OCI-LY7 (cell line): ENCODE data around the gene ANKS4B. TPM values are rescaled to one million over a fixed set of nuclear protein-coding genes. Genes with fewer than 3 reads are reported as not detected.

Experiments used
- BruUV-seq: library from RNA; stranded (reverse); fragments of 400-500 nt; replicated peaks from 2 replicates; lab custom pipeline; 2021; lab: Mats Ljungman, UMichigan
- CTCF ChIA-PET: fragments of 300-600 bp; sonication (Branson Sonifier 250); formaldehyde crosslinking; loops from one replicate; lab custom pipeline; 2022; ENCODE audit warnings: antibody characterized with exemption; ENCODE audit not compliant: unreplicated experiment; lab: Charles Lee
- POLR2A ChIA-PET: fragments of 300-600 bp; sonication (Branson Sonifier 250); formaldehyde crosslinking; loops from one replicate; lab custom pipeline; 2022; ENCODE audit warnings: antibody characterized with exemption; lab: Charles Lee
- DNase-seq: peaks from one replicate; pipeline ENCODE4 v3.0.0-alpha.2; 2015; ENCODE audit warnings: low spot score
- H2AFZ ChIP-seq: fragments of 200-600 bp; sonication (generic), shearing (Covaris generic); 2 replicates; pipeline ENCODE4 v1.6.1; 2014; ENCODE audit warnings: mild to moderate bottlenecking, antibody characterized with exemption, low read length, moderate library complexity
- H3K27ac ChIP-seq: fragments of 200-600 bp; sonication (generic); 2 replicates; pipeline ENCODE4 v1.5.1; 2014; ENCODE audit warnings: mixed run types, low read depth, mild to moderate bottlenecking, moderate library complexity, low read length, inconsistent platforms; ENCODE audit not compliant: poor library complexity, severe bottlenecking
- H3K36me3 ChIP-seq: fragments of 200-600 bp; sonication (generic); 2 replicates; pipeline ENCODE4 v1.6.1; 2014; ENCODE audit warnings: mild to moderate bottlenecking, antibody characterized with exemption, low read length, moderate library complexity, mixed read lengths; ENCODE audit not compliant: insufficient read depth
- H3K4me1 ChIP-seq: fragments of 200-600 bp; sonication (generic); 2 replicates; pipeline ENCODE4 v1.5.1; 2014; ENCODE audit warnings: mild to moderate bottlenecking, low read length; ENCODE audit not compliant: insufficient read depth, poor library complexity, severe bottlenecking
- H3K4me2 ChIP-seq: fragments of 200-600 bp; sonication (generic); 2 replicates; pipeline ENCODE4 v1.6.1; 2014; ENCODE audit warnings: mild to moderate bottlenecking, low read length
- H3K4me3 ChIP-seq: fragments of 200-600 bp; sonication (generic); 2 replicates; pipeline ENCODE4 v1.5.1; 2014; ENCODE audit warnings: mild to moderate bottlenecking, low read depth, low read length; ENCODE audit not compliant: poor library complexity, severe bottlenecking
- H3K79me2 ChIP-seq: fragments of 200-600 bp; sonication (generic); 2 replicates; pipeline ENCODE4 v1.6.1; 2016; ENCODE audit warnings: low read depth, mild to moderate bottlenecking, low read length, moderate library complexity, mixed read lengths; ENCODE audit not compliant: insufficient read depth
- H3K9me2 ChIP-seq: fragments of 200-600 bp; sonication (generic); 2 replicates; pipeline ENCODE4 v1.6.1; 2016; ENCODE audit warnings: mild to moderate bottlenecking, low read length, mixed read lengths; ENCODE audit not compliant: insufficient read depth
- H3K9me3 ChIP-seq: fragments of 200-600 bp; sonication (generic); 2 replicates; pipeline ENCODE4 v1.6.1; 2014; ENCODE audit warnings: mild to moderate bottlenecking, mixed run types, low read length, mixed read lengths
- H4K20me1 ChIP-seq: fragments of 200-600 bp; sonication (generic); 2 replicates; pipeline ENCODE4 v1.6.1; 2014; ENCODE audit warnings: mild to moderate bottlenecking, antibody characterized with exemption, low read length, moderate library complexity, mixed read lengths; ENCODE audit not compliant: insufficient read depth
- CTCF ChIP-seq: fragments of 200-600 bp; sonication (generic); conservative IDR thresholded peaks from 2 replicates; pipeline ENCODE4 v1.5.1; 2014; ENCODE audit warnings: mild to moderate bottlenecking, antibody characterized with exemption, low read length, moderate library complexity, mixed read lengths
- EZH2phosphoT487 ChIP-seq: fragments of 200-600 bp; sonication (generic); IDR thresholded peaks from 2 replicates; pipeline ENCODE4 v1.6.1; 2018; ENCODE audit warnings: low read depth, borderline replicate concordance, mild to moderate bottlenecking, mixed run types, antibody characterized with exemption, low read length, moderate library complexity, mixed read lengths
- intact Hi-C: fragments of 100-400 bp; cut with micrococcal nuclease; formaldehyde crosslinking; loops from one replicate; pipeline ENCODE4 v1.10.0; 2022; ENCODE audit not compliant: unreplicated experiment
- total RNA-seq, 2 experiments: library from RNA; depleted of rRNA in 1 of 2; stranded (reverse); fragments of >200 nt in 1 of 2; shearing (Covaris generic) in 1 of 2; gene quantifications; 2 replicates each; pipeline ENCODE4 v1.2.3, GENCODE V29; 2014 to 2022

The ANKS4B gene
- total RNA-seq, 2 experiments from 2014 or later, result not detected

DNA sequence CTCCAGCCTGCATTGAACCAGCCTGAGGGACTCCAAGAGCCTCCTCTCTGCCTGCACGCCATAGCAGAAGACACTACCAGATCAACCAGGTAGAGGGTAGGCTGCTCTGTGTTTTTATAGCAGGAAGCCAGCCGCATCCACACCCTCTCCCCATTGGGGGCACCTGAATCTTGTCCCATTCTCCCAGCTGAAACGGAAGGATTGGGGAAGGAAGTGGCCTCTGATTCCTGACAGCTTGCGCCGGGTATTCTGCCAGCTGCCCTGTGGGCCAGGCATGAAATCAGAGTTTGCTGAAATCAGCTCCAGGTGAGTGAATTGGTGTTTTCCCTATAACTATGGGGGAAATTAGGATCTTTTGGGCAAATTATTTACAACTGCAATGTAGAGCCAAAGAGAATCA lies 22.0 kb upstream of the ANKS4B start, which contains the start of gene ZP2:
TSS of gene ZP2 (minus strand) at position 89 of the 400 bp plus-strand sequence. CDS start at position 62, 27 bp downstream.
- Histone ChIP-seq H3K79me2 (no peaks in the 10 kb centered on the region), H4K20me1 (no peaks in the 10 kb centered on the region)

DNA sequence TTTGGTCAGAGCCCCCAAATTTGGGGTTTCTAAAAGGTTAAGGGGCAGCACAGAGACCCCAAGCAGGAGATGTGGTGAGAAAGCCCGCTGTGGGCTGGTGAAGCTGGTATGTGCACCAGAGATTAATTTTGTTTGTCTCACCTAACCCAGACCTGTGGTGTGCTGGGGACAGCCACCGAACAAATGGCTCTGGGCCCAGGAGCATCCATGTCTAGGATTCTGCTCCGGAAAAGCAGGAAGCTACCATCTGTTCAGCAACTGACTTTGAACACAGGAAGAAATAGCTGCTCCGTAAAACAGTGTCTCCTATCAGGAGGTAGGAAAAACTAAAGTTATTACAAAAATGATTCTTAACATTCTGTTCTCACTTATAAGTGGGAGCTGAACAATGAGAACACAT lies 19.4 kb upstream of the ANKS4B start:
- Histone ChIP-seq H4K20me1 (no peaks in the 10 kb centered on the region), H3K27ac (no peak overlapping the region), H3K9me3 (no peaks in the 10 kb centered on the region), H3K4me3 (no peak overlapping the region), H3K4me2 (no peak overlapping the region), H3K9me2 (no peaks in the 10 kb centered on the region), H3K4me1 (no peaks in the 10 kb centered on the region), H3K79me2 (no peaks in the 10 kb centered on the region), H2AFZ (no peak overlapping the region), H3K36me3 (no peaks in the 10 kb centered on the region)
- CTCF ChIA-PET, result no interaction called here
- TF ChIP-seq CTCF (no peak), EZH2phosphoT487 (no peak)
- intact Hi-C loops, result no loop called here
- DNase-seq, result no peak
- BruUV-seq, result no TSS peak
- POLR2A ChIA-PET, result no interaction called here

More for the DNA sequence above, 22.0 kb upstream of the ANKS4B start, which contains the start of gene ZP2:
- TF ChIP-seq CTCF, result no peak
- no peak for TF ChIP-seq EZH2phosphoT487
- Histone ChIP-seq H3K36me3 (no peaks in the 10 kb centered on the region), H3K4me1 (no peaks in the 10 kb centered on the region), H3K27ac (no peak within 1 kb of the TSS), H3K4me3 (no peak within 1 kb of the TSS), H3K9me3 (no peaks in the 10 kb centered on the region), H3K4me2 (no peak within 1 kb of the TSS), H2AFZ (no peak within 1 kb of the TSS), H3K9me2 (no peaks in the 10 kb centered on the region)
- ChIA-PET CTCF (no interaction called here), POLR2A (interaction anchor here (0.7 to 1.1 kb wide), 2 partner anchors 40 to 195 kb away, joined by 4 read pairs; no protein-coding TSS in a partner anchor)
- intact Hi-C loops, result no loop called here
- no peak for DNase-seq
- BruUV-seq, result no TSS peak

DNA sequence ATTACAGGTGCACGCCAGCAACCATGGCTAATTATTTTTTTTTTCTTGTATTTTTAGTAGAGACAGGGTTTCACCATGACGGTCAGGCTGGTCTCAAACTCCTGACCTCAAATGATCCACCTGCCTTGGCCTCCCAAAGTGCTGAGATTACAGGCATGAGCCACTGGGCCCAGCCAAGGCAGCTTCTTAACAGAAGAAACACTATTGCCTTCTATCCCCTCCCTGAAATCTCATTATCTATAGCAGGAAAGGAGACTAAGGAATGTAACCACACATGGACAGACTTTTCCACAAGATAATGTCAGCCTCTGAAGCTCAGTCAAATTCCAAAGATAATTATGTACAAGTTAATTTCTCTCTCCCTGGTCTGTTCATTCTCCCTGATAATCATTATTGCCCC lies 16.4 kb upstream of the ANKS4B start:
- ChIA-PET CTCF (no interaction called here), POLR2A (interaction anchor here (0.5 to 0.6 kb wide), 2 partner anchors 31 to 105 kb away, joined by 3 read pairs; no protein-coding TSS in a partner anchor)
- Histone ChIP-seq H3K9me3 (no peaks in the 10 kb centered on the region), H4K20me1 (no peaks in the 10 kb centered on the region), H3K79me2 (no peaks in the 10 kb centered on the region), H2AFZ (no peak overlapping the region), H3K4me2 (no peak overlapping the region), H3K27ac (no peak overlapping the region), H3K4me1 (no peaks in the 10 kb centered on the region), H3K4me3 (no peak overlapping the region), H3K9me2 (no peaks in the 10 kb centered on the region), H3K36me3 (no peaks in the 10 kb centered on the region)
- no TSS peak for BruUV-seq
- TF ChIP-seq EZH2phosphoT487, result no peak
- TF ChIP-seq CTCF, result no peak
- no peak for DNase-seq
- intact Hi-C loops, result no loop called here
